HG02938 (cell line): ENCODE results near the gene FGB.
"Not testable (repeated sequence)": the region's sequence is repeated elsewhere in the genome, so short reads cannot be mapped to it uniquely, and the experiment has no call there.

Experiments
- ATAC-seq: cut with Tn5 transposase; IDR thresholded peaks from one replicate; pipeline ENCODE4 v1.9.1; 2021; ENCODE audit warnings: mild to moderate bottlenecking, moderate library complexity; ENCODE audit not compliant: unreplicated experiment

FGB gene

GRCh38 chr4:154594343-154594742 is 31.5 kb downstream of the FGB start:
- not testable (repeated sequence) for ATAC-seq

GRCh38 chr4:154595807-154596206 is 33.0 kb downstream of the FGB start:
- no peak for ATAC-seq

- not testable (repeated sequence) for ATAC-seq
Observed at GRCh38 chr4:154597281-154597680, 34.5 kb downstream of the FGB start.

GRCh38 chr4:154597798-154598774 is 35.3 kb downstream of the FGB start:
- no peak for ATAC-seq

- no peak for ATAC-seq
Observed at GRCh38 chr4:154602404-154603020, 39.7 kb downstream of the FGB start.

GRCh38 chr4:154603033-154603943 is 40.5 kb downstream of the FGB start:
- ATAC-seq: no peak

GRCh38 chr4:154604696-154605200 is 41.9 kb downstream of the FGB start:
- ATAC-seq: no peak

GRCh38 chr4:154606728-154607723 is 44.2 kb downstream of the FGB start:
- no peak for ATAC-seq

- no peak for ATAC-seq
Observed at GRCh38 chr4:154608361-154609252, 45.8 kb downstream of the FGB start.

GRCh38 chr4:154609532-154609931 is 46.7 kb downstream of the FGB start:
- no peak for ATAC-seq

GRCh38 chr4:154610582-154610981 is 47.8 kb downstream of the FGB start:
- no peak for ATAC-seq

GRCh38 chr4:154611833-154612232 is 49.0 kb downstream of the FGB start:
- ATAC-seq: no peak

GRCh38 chr4:154612472-154613414 is 49.9 kb downstream of the FGB start, which contains the start of gene FGG:
TSS of gene FGG (minus strand) at chr4:154612656. CDS start at chr4:154612609, 47 bp downstream.
- ATAC-seq: no peak

- no peak for ATAC-seq
Observed at GRCh38 chr4:154614306-154614705, 51.5 kb downstream of the FGB start.

- no peak for ATAC-seq
Observed at GRCh38 chr4:154615211-154615610, 52.4 kb downstream of the FGB start.

GRCh38 chr4:154616287-154616686 is 53.5 kb downstream of the FGB start:
- ATAC-seq: no peak

GRCh38 chr4:154616731-154617130 is 53.9 kb downstream of the FGB start:
- peak; percentile 97 for ATAC-seq
